ENCODE data around the gene LGALS3. TPM values are rescaled to one million over a fixed set of nuclear protein-coding genes. Genes with fewer than 3 reads are reported as not detected.

LGALS3 gene
- total RNA-seq, 1 experiment from 2014 or later: 122 TPM

DNA sequence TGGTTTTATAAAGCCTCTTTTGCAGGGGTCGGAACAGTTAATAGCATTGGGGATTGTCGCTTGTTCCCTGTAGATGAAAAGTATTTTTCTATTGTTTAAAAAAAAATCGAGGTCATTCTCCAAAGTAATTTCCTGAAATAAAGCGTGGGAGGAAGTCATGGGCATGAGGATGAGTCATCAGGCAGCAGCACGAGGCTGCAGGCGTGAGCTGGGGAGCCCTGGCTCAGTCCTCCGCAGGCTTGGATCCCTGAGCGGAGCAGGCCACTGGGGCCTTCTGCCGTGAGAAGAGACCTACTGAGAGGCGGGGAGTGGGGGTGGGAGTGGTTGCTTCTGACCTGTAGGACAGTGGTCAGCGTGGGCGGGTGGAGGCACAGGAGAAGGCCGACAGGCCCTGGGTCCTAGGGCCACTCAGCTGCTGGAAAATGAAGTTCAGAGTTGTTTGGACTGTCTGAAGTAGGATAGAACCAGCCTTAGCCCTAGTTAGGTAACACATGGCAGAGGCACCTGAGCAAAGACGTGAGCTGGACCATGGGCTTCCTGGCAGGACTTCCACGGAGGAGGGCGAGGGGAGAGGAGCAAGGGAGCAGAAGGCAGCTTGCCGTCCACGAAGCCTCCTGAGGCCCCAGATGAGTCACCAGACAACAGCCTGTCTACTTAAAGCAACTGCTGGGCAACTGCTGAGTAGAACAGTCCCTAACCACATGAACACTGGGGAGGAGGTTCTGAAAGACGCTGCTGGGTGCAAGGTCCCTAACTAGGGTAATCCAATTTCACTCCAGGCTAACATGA is 21.1 kb upstream of the LGALS3 start:
- peak; percentile 80 to 81 for DNase-seq
- Histone ChIP-seq H3K9me2 (ENCODE audit: insufficient read depth) (no peaks in the 10 kb centered on the region), H3K79me2 (ENCODE audit: low read depth) (no peaks in the 10 kb centered on the region), H3K4me3 (no peak overlapping the region), H3K27me3 (ENCODE audit: insufficient read depth, low read depth) (no peaks in the 10 kb centered on the region), H3K4me2 (peak overlapping the region; percentile 35), H2AFZ (peak overlapping the region; percentile 61), H3K27ac (peak overlapping the region; percentile 90), H4K20me1 (ENCODE audit: insufficient read depth) (no peaks in the 10 kb centered on the region), H3F3A (ENCODE audit: insufficient read depth, low read depth) (peaks cover 38% of the 10 kb centered on the region), H3K9me3 (ENCODE audit: insufficient read depth, low read depth) (peaks cover 7% of the 10 kb centered on the region; the same call in 1 of the 2 replicates), H3K36me3 (ENCODE audit: low read depth) (no peaks in the 10 kb centered on the region), H3K4me1 (replicated peaks; ENCODE audit: insufficient read depth) (peaks cover 53% of the 10 kb centered on the region)
- CTCF ChIA-PET: interaction anchor here (0.5 to 0.6 kb wide), 2 partner anchors 18 to 34 kb away, joined by 8 read pairs; no protein-coding TSS in a partner anchor
- BruUV-seq (replicated peaks): TSS peak; percentile 12
- POLR2A ChIA-PET (ENCODE audit: unreplicated experiment): interaction anchor here (0.6 kb wide), 1 partner anchor 29 kb away, joined by 14 read pairs; no protein-coding TSS in a partner anchor
- TF ChIP-seq EZH2 (IDR thresholded peaks at IDR 0.05; ENCODE audit: low read depth): no peak
- TF ChIP-seq CTCF (conservative IDR thresholded peaks at IDR 0.05): no peak
- intact Hi-C loops (cut with micrococcal nuclease; ENCODE audit: unreplicated experiment): loop anchor here (1.0 kb wide), 2 partner anchors 14 to 31 kb away; no protein-coding TSS in a partner anchor

DNA sequence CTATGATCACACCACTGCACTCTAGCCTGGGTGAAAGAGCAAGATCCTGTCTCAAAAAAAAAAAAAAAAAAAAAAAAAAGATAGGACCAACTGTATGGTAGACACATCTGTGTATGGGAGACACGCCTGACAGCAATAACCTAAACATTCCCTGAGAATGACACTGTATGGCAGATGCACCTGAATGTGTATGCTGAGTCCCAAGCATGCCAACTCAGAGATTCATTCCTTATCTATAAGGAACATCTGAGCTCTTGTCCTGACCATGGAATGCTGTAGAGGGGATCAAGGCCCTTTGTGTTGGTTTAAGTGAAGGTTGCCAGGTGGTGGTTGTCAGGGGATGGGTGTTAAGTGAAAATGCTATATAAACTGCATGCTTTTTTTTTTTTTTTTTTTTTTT is 19.2 kb upstream of the LGALS3 start:
- Histone ChIP-seq H3K36me3 (ENCODE audit: low read depth) (no peaks in the 10 kb centered on the region), H3K9me3 (ENCODE audit: insufficient read depth, low read depth) (no peaks in the 10 kb centered on the region), H2AFZ (no peak overlapping the region), H3K27me3 (ENCODE audit: insufficient read depth, low read depth) (no peaks in the 10 kb centered on the region), H3F3A (ENCODE audit: insufficient read depth, low read depth) (peaks cover 19% of the 10 kb centered on the region), H3K9me2 (ENCODE audit: insufficient read depth) (no peaks in the 10 kb centered on the region), H3K4me2 (no peak overlapping the region), H3K4me3 (no peak overlapping the region), H4K20me1 (ENCODE audit: insufficient read depth) (no peaks in the 10 kb centered on the region), H3K79me2 (ENCODE audit: low read depth) (no peaks in the 10 kb centered on the region), H3K27ac (no peak overlapping the region), H3K4me1 (replicated peaks; ENCODE audit: insufficient read depth) (peaks cover 43% of the 10 kb centered on the region)
- CTCF ChIA-PET: no interaction called here
- POLR2A ChIA-PET (ENCODE audit: unreplicated experiment): no interaction called here
- intact Hi-C loops (cut with micrococcal nuclease; ENCODE audit: unreplicated experiment): no loop called here
- no peak for DNase-seq
- no TSS peak for BruUV-seq (replicated peaks)
- TF ChIP-seq CTCF (conservative IDR thresholded peaks at IDR 0.05) (no peak), EZH2 (IDR thresholded peaks at IDR 0.05; ENCODE audit: low read depth) (no peak)

DNA sequence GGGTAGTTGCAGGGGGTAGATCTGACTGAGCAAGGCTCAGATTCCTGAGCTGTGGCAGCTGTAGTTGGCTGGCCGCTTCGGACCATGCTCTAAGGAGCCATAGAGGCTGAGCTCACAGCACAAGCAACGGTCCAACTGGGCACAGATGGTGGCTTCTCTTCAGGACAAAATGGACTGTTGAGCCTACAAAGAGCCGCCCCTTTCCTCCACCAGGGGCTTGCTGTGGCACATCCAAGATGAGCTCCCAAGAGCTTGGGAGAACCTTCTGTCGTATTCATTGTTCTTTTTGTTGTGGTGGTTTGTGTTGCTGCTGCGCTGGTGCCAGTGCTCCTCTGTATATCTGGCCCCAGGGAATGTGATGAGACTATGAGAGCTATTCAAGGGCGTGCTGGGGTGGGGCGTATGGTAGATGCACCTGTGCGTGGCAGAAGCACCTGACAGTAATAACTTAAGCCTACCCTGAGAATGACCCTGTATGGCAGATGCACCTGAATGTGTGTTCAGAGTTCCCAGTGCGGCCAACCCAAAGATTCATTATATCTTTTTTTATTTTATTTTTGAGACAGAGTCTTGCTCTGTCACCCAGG is 17.8 kb upstream of the LGALS3 start:
- peaks cover 40% of the 10 kb centered on the region for H3K4me1 ChIP-seq (replicated peaks; ENCODE audit: insufficient read depth)
- peaks cover 7% of the 10 kb centered on the region; the same call in 1 of the 2 replicates for H3F3A ChIP-seq (ENCODE audit: insufficient read depth, low read depth)
- no peak overlapping the region for H3K27ac ChIP-seq
- no peaks in the 10 kb centered on the region for H3K79me2 ChIP-seq (ENCODE audit: low read depth)
- no peak for TF ChIP-seq EZH2 (IDR thresholded peaks at IDR 0.05; ENCODE audit: low read depth)
- no peak for TF ChIP-seq CTCF (conservative IDR thresholded peaks at IDR 0.05)
- H2AFZ ChIP-seq: no peak overlapping the region
- no peaks in the 10 kb centered on the region for H4K20me1 ChIP-seq (ENCODE audit: insufficient read depth)
- no peaks in the 10 kb centered on the region for H3K27me3 ChIP-seq (ENCODE audit: insufficient read depth, low read depth)
- no peaks in the 10 kb centered on the region for H3K9me3 ChIP-seq (ENCODE audit: insufficient read depth, low read depth)
- H3K4me3 ChIP-seq: no peak overlapping the region
- intact Hi-C loops (cut with micrococcal nuclease; ENCODE audit: unreplicated experiment): no loop called here
- no TSS peak for BruUV-seq (replicated peaks)
- H3K36me3 ChIP-seq (ENCODE audit: low read depth): no peaks in the 10 kb centered on the region
- POLR2A ChIA-PET (ENCODE audit: unreplicated experiment): no interaction called here
- H3K4me2 ChIP-seq: no peak overlapping the region
- DNase-seq: no peak
- no peaks in the 10 kb centered on the region for H3K9me2 ChIP-seq (ENCODE audit: insufficient read depth)
- CTCF ChIA-PET: no interaction called here
